ENCODE results near the gene MB21D2.
"Not testable (repeated sequence)": the region's sequence is repeated elsewhere in the genome, so short reads cannot be mapped to it uniquely, and the experiment has no call there.

MB21D2 gene

GRCh38 chr3:192917404-192918274 lies at the start of gene MB21D2:
TSS of gene MB21D2 (minus strand) at chr3:192917856. CDS start at chr3:192917840, 16 bp downstream.
- peak; percentile 91 for DNase-seq (ENCODE audit: low read depth, low spot score)

- DNase-seq (ENCODE audit: low read depth, low spot score): not testable (repeated sequence)
Observed at GRCh38 chr3:192964959-192965719, 47.5 kb upstream of the MB21D2 start.

- DNase-seq (ENCODE audit: low read depth, low spot score): no peak
Observed at GRCh38 chr3:192959773-192960172, 42.1 kb upstream of the MB21D2 start.

- no peak for DNase-seq (ENCODE audit: low read depth, low spot score)
Observed at GRCh38 chr3:192958219-192958872, 40.7 kb upstream of the MB21D2 start.

- DNase-seq (ENCODE audit: low read depth, low spot score): peak; percentile 76
Observed at GRCh38 chr3:192957441-192958021, 39.9 kb upstream of the MB21D2 start.

- no peak for DNase-seq (ENCODE audit: low read depth, low spot score)
Observed at GRCh38 chr3:192953926-192954325, 36.3 kb upstream of the MB21D2 start.

- DNase-seq (ENCODE audit: low read depth, low spot score): no peak
Observed at GRCh38 chr3:192947421-192947820, 29.8 kb upstream of the MB21D2 start.

GRCh38 chr3:192943393-192943792 lies 25.7 kb upstream of the MB21D2 start:
- no peak for DNase-seq (ENCODE audit: low read depth, low spot score)

GRCh38 chr3:192942625-192943024 lies 25.0 kb upstream of the MB21D2 start:
- no peak for DNase-seq (ENCODE audit: low read depth, low spot score)

GRCh38 chr3:192940129-192940528 lies 22.5 kb upstream of the MB21D2 start:
- DNase-seq (ENCODE audit: low read depth, low spot score): no peak

GRCh38 chr3:192935441-192935840 lies 17.8 kb upstream of the MB21D2 start:
- DNase-seq (ENCODE audit: low read depth, low spot score): no peak

- no peak for DNase-seq (ENCODE audit: low read depth, low spot score)
Observed at GRCh38 chr3:192933779-192934460, 16.3 kb upstream of the MB21D2 start.

- DNase-seq (ENCODE audit: low read depth, low spot score): no peak
Observed at GRCh38 chr3:192933259-192933658, 15.6 kb upstream of the MB21D2 start.

GRCh38 chr3:192931825-192932224 lies 14.2 kb upstream of the MB21D2 start:
- DNase-seq (ENCODE audit: low read depth, low spot score): no peak

GRCh38 chr3:192930577-192930976 lies 12.9 kb upstream of the MB21D2 start:
- DNase-seq (ENCODE audit: low read depth, low spot score): no peak

GRCh38 chr3:192929755-192930547 lies 12.3 kb upstream of the MB21D2 start:
- DNase-seq (ENCODE audit: low read depth, low spot score): peak; percentile 44

GRCh38 chr3:192929146-192929545 lies 11.5 kb upstream of the MB21D2 start:
- DNase-seq (ENCODE audit: low read depth, low spot score): peak; percentile 23

- DNase-seq (ENCODE audit: low read depth, low spot score): no peak
Observed at GRCh38 chr3:192928720-192929119, 11.1 kb upstream of the MB21D2 start.

GRCh38 chr3:192928016-192928415 lies 10.4 kb upstream of the MB21D2 start:
- no peak for DNase-seq (ENCODE audit: low read depth, low spot score)

GRCh38 chr3:192927016-192927415 lies 9.4 kb upstream of the MB21D2 start:
- DNase-seq (ENCODE audit: low read depth, low spot score): no peak
